IPS-15b (cell line): Measurements from ENCODE around the gene KRTAP10-3.
"Not testable (repeated sequence)": the region's sequence is repeated elsewhere in the genome, so short reads cannot be mapped to it uniquely, and the experiment has no call there.

Experiments used
- H3K27me3 ChIP-seq: one replicate; pipeline ENCODE4 v1.6.1; 2013; ENCODE audit warnings: low read length; ENCODE audit not compliant: control insufficient read depth, insufficient read depth
- H3K36me3 ChIP-seq: one replicate; pipeline ENCODE4 v1.6.1; 2013; ENCODE audit warnings: low read length; ENCODE audit not compliant: control insufficient read depth, insufficient read depth
- H3K4me1 ChIP-seq: one replicate; pipeline ENCODE4 v1.6.1; 2013; ENCODE audit warnings: mild to moderate bottlenecking, low read length; ENCODE audit not compliant: control insufficient read depth, insufficient read depth
- H3K4me3 ChIP-seq: one replicate; pipeline ENCODE4 v1.5.1; 2013; ENCODE audit warnings: low read depth, low read length
- H3K9ac ChIP-seq: one replicate; pipeline ENCODE4 v1.6.1; 2013; ENCODE audit warnings: low read depth, mild to moderate bottlenecking, low read length
- H3K9me3 ChIP-seq: one replicate; pipeline ENCODE4 v1.6.1; 2013; ENCODE audit warnings: mild to moderate bottlenecking, low read length; ENCODE audit not compliant: control insufficient read depth, insufficient read depth

KRTAP10-3 gene

GRCh38 chr21:44550285-44550684 is 8.3 kb downstream of the KRTAP10-3 start:
- H3K4me1 ChIP-seq: peaks cover 20% of the 10 kb centered on the region
- H3K9me3 ChIP-seq, H3K27me3 ChIP-seq, H3K9ac ChIP-seq, H3K4me3 ChIP-seq, H3K36me3 ChIP-seq: not testable (repeated sequence)

GRCh38 chr21:44549525-44550211 is 8.9 kb downstream of the KRTAP10-3 start:
- no peaks in the 10 kb centered on the region for H3K9me3 ChIP-seq
- no peaks in the 10 kb centered on the region for H3K27me3 ChIP-seq
- H3K4me1 ChIP-seq: peaks cover 20% of the 10 kb centered on the region
- no peak overlapping the region for H3K4me3 ChIP-seq
- H3K9ac ChIP-seq: peak overlapping the region; percentile 37
- peaks cover 2% of the 10 kb centered on the region for H3K36me3 ChIP-seq

- Histone ChIP-seq H3K9me3 (no peaks in the 10 kb centered on the region), H3K4me1 (peaks cover 20% of the 10 kb centered on the region), H3K27me3 (no peaks in the 10 kb centered on the region), H3K4me3 (no peak overlapping the region), H3K36me3 (peaks cover 2% of the 10 kb centered on the region), H3K9ac (peak overlapping the region; percentile 61)
Observed at GRCh38 chr21:44548922-44549321, 9.7 kb downstream of the KRTAP10-3 start.

- Histone ChIP-seq H3K36me3 (peaks cover 2% of the 10 kb centered on the region), H3K4me1 (peaks cover 20% of the 10 kb centered on the region), H3K9me3 (no peaks in the 10 kb centered on the region), H3K27me3 (no peaks in the 10 kb centered on the region), H3K9ac (peak overlapping the region; percentile 61), H3K4me3 (no peak overlapping the region)
Observed at GRCh38 chr21:44548381-44548780, 10.2 kb downstream of the KRTAP10-3 start.

GRCh38 chr21:44547656-44548331 is 10.8 kb downstream of the KRTAP10-3 start:
- Histone ChIP-seq H3K9ac (no peak overlapping the region), H3K36me3 (peaks cover 2% of the 10 kb centered on the region), H3K27me3 (no peaks in the 10 kb centered on the region), H3K4me3 (no peak overlapping the region), H3K9me3 (no peaks in the 10 kb centered on the region), H3K4me1 (peaks cover 16% of the 10 kb centered on the region)

- H3K9ac ChIP-seq: no peak overlapping the region
- no peaks in the 10 kb centered on the region for H3K27me3 ChIP-seq
- no peaks in the 10 kb centered on the region for H3K36me3 ChIP-seq
- peaks cover 13% of the 10 kb centered on the region for H3K4me1 ChIP-seq
- H3K9me3 ChIP-seq: no peaks in the 10 kb centered on the region
- H3K4me3 ChIP-seq: no peak overlapping the region
Observed at GRCh38 chr21:44544566-44544965, 14.0 kb downstream of the KRTAP10-3 start.

- Histone ChIP-seq H3K9me3 (no peaks in the 10 kb centered on the region), H3K9ac (no peak overlapping the region), H3K27me3 (no peaks in the 10 kb centered on the region), H3K36me3 (no peaks in the 10 kb centered on the region), H3K4me1 (peaks cover under 1% of the 10 kb centered on the region), H3K4me3 (no peak overlapping the region)
Observed at GRCh38 chr21:44542716-44543115, 15.9 kb downstream of the KRTAP10-3 start.

GRCh38 chr21:44540741-44541288 is 17.8 kb downstream of the KRTAP10-3 start:
- H3K27me3 ChIP-seq: no peaks in the 10 kb centered on the region
- no peaks in the 10 kb centered on the region for H3K9me3 ChIP-seq
- H3K9ac ChIP-seq: no peak overlapping the region
- H3K4me1 ChIP-seq: no peaks in the 10 kb centered on the region
- H3K4me3 ChIP-seq: no peak overlapping the region
- H3K36me3 ChIP-seq: no peaks in the 10 kb centered on the region

GRCh38 chr21:44539991-44540666 is 18.5 kb downstream of the KRTAP10-3 start, which contains the start of gene KRTAP10-1:
TSS of gene KRTAP10-1 (minus strand) at chr21:44540195. CDS start at chr21:44540150, 45 bp downstream.
- Histone ChIP-seq H3K9me3 (no peaks in the 10 kb centered on the region), H3K4me3 (no peak within 1 kb of the TSS), H3K27me3 (no peaks in the 10 kb centered on the region), H3K9ac (no peak within 1 kb of the TSS), H3K4me1 (no peaks in the 10 kb centered on the region), H3K36me3 (no peaks in the 10 kb centered on the region)

- Histone ChIP-seq H3K4me1 (no peaks in the 10 kb centered on the region), H3K27me3 (no peaks in the 10 kb centered on the region)
Observed at GRCh38 chr21:44539046-44539445, 19.5 kb downstream of the KRTAP10-3 start.

GRCh38 chr21:44537930-44538911 is 20.4 kb downstream of the KRTAP10-3 start:
- Histone ChIP-seq H3K9ac (no peak overlapping the region), H3K27me3 (no peaks in the 10 kb centered on the region), H3K36me3 (no peaks in the 10 kb centered on the region)

More at GRCh38 chr21:44539046-44539445, 19.5 kb downstream of the KRTAP10-3 start:
- Histone ChIP-seq H3K9me3 (no peaks in the 10 kb centered on the region), H3K36me3 (no peaks in the 10 kb centered on the region), H3K4me3 (no peak overlapping the region), H3K9ac (no peak overlapping the region)

More at GRCh38 chr21:44537930-44538911, 20.4 kb downstream of the KRTAP10-3 start:
- Histone ChIP-seq H3K9me3 (no peaks in the 10 kb centered on the region), H3K4me1 (no peaks in the 10 kb centered on the region), H3K4me3 (no peak overlapping the region)
